Panc1 (cell line): ENCODE results near the gene UBTD2. TPM values are rescaled to one million over a fixed set of nuclear protein-coding genes. Genes with fewer than 3 reads are reported as not detected.

Experiments used
- ATAC-seq: fragments of 200-7000 bp; cut with Tn5 transposase; 2 replicates; pipeline ENCODE4 v1.9.1; 2020; ENCODE audit warnings: mild to moderate bottlenecking, moderate library complexity
- BruUV-seq: library from RNA; stranded (reverse); fragments of 400-500 nt; replicated peaks from 2 replicates; lab custom pipeline; 2021; lab: Mats Ljungman, UMichigan
- CTCF ChIA-PET: fragments of 300-600 bp; sonication (Branson Sonifier 250); formaldehyde crosslinking; loops from one replicate; lab custom pipeline; 2022; ENCODE audit warnings: antibody characterized with exemption; lab: Charles Lee
- POLR2A ChIA-PET: fragments of 300-600 bp; sonication (Branson Sonifier 250); formaldehyde crosslinking; loops from one replicate; lab custom pipeline; 2022; ENCODE audit warnings: antibody characterized with exemption; lab: Charles Lee
- DNase-seq: peaks from one replicate; pipeline ENCODE4 v3.0.0-alpha.2; 2010; ENCODE audit warnings: low read depth, low spot score
- H3K27ac ChIP-seq: 2 replicates; pipeline ENCODE4 v1.5.1; 2011; ENCODE audit warnings: mild to moderate bottlenecking, low read length, inconsistent platforms
- H3K27me3 ChIP-seq: fragments of 200-500 bp; sonication (Bioruptor generic); 2 replicates; pipeline ENCODE4 v1.6.0; 2014; ENCODE audit warnings: low read length, inconsistent platforms; ENCODE audit not compliant: control insufficient read depth, insufficient read depth
- H3K36me3 ChIP-seq: fragments of 200-500 bp; sonication (Bioruptor generic); 2 replicates; pipeline ENCODE4 v1.5.1; 2014; ENCODE audit warnings: inconsistent platforms, mild to moderate bottlenecking, low read length, moderate library complexity; ENCODE audit not compliant: control insufficient read depth, insufficient read depth
- H3K4me1 ChIP-seq: 2 replicates; pipeline ENCODE4 v1.5.1; 2011; ENCODE audit warnings: inconsistent platforms, mild to moderate bottlenecking, low read length, moderate library complexity; ENCODE audit not compliant: control insufficient read depth, insufficient read depth
- H3K4me3 ChIP-seq, 2 experiments: 2 replicates each; pipeline ENCODE4 v1.5.1; 2011 to 2012; ENCODE audit warnings: low read depth in 2 of 2, low read length in 2 of 2, mild to moderate bottlenecking in 2 of 2, inconsistent platforms in 1 of 2, moderate library complexity in 1 of 2
- H3K9me3 ChIP-seq: fragments of 200-500 bp; sonication (Bioruptor generic); 2 replicates; pipeline ENCODE4 v1.5.1; 2014; ENCODE audit warnings: low read depth, mild to moderate bottlenecking, inconsistent platforms, low read length, moderate library complexity; ENCODE audit not compliant: control insufficient read depth, insufficient read depth
- POLR2AphosphoS5 ChIP-seq: IDR thresholded peaks from 2 replicates; pipeline ENCODE4 v1.6.1; 2012; ENCODE audit warnings: mild to moderate bottlenecking, low read depth, low read length, moderate library complexity
- REST ChIP-seq, 2 experiments: IDR thresholded peaks; 2 replicates each; pipeline ENCODE4 v1.6.1; 2011 to 2012; ENCODE audit warnings: low read depth in 2 of 2, control low read depth in 1 of 2, low read length in 1 of 2, mild to moderate bottlenecking in 1 of 2, moderate library complexity in 1 of 2; ENCODE audit not compliant: insufficient read depth in 1 of 2
- SIN3A ChIP-seq: IDR thresholded peaks from 2 replicates; pipeline ENCODE4 v1.6.1; 2012; ENCODE audit warnings: low read depth, mild to moderate bottlenecking, low read length, moderate library complexity, borderline replicate concordance; ENCODE audit not compliant: insufficient read depth
- TCF7L2 ChIP-seq: IDR thresholded peaks from 2 replicates; pipeline ENCODE4 v1.6.1; 2011; ENCODE audit warnings: mild to moderate bottlenecking, low read depth, low read length, inconsistent platforms
- in situ Hi-C: cut with HindIII; loops from 2 replicates; pipeline ENCODE4 v1.10.0; 2016; ENCODE audit warnings: low sequenced_read_pairs, low pct_unique_long_range_greater_than_20kb
- intact Hi-C: fragments of 100-400 bp; cut with micrococcal nuclease; formaldehyde crosslinking; loops from one replicate; pipeline ENCODE4 v1.10.0; 2022; ENCODE audit not compliant: unreplicated experiment
- total RNA-seq: library from RNA; stranded (reverse); gene quantifications from one replicate; pipeline ENCODE4 v1.2.1, GENCODE V29; 2021; ENCODE audit not compliant: unreplicated experiment
- TF ChIP-seq, protein P1 (sequence below): fragments of 450-650 bp; IDR thresholded peaks from 2 replicates; pipeline ENCODE4 v1.5.1; 2017; ENCODE audit warnings: mild to moderate bottlenecking

Gene UBTD2
- total RNA-seq, 1 experiment from 2014 or later = 32.5 TPM

GRCh38 chr5:172302047-172302710 is 18.6 kb upstream of the UBTD2 start:
- no peak for DNase-seq
- intact Hi-C loops (no loop called here), in situ Hi-C loops (no loop called here)
- H3K9me3 ChIP-seq = peaks cover 8% of the 10 kb centered on the region; the same call in 1 of the 2 replicates
- TF ChIP-seq SIN3A (no peak), REST (IDR thresholded peaks at IDR 0.05; ENCODE audit: insufficient read depth in 1 of 2, low read depth in 2 of 2, low read length in 1 of 2) (no peak), TCF7L2 (no peak), POLR2AphosphoS5 (no peak)
- TF ChIP-seq, protein P1, sequence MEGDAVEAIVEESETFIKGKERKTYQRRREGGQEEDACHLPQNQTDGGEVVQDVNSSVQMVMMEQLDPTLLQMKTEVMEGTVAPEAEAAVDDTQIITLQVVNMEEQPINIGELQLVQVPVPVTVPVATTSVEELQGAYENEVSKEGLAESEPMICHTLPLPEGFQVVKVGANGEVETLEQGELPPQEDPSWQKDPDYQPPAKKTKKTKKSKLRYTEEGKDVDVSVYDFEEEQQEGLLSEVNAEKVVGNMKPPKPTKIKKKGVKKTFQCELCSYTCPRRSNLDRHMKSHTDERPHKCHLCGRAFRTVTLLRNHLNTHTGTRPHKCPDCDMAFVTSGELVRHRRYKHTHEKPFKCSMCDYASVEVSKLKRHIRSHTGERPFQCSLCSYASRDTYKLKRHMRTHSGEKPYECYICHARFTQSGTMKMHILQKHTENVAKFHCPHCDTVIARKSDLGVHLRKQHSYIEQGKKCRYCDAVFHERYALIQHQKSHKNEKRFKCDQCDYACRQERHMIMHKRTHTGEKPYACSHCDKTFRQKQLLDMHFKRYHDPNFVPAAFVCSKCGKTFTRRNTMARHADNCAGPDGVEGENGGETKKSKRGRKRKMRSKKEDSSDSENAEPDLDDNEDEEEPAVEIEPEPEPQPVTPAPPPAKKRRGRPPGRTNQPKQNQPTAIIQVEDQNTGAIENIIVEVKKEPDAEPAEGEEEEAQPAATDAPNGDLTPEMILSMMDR = no peak
- H3K27me3 ChIP-seq = no peaks in the 10 kb centered on the region
- H3K4me1 ChIP-seq = peaks cover 21% of the 10 kb centered on the region; the same call in 1 of the 2 replicates
- no peaks in the 10 kb centered on the region for H3K36me3 ChIP-seq
- POLR2A ChIA-PET = no interaction called here
- peak overlapping the region; percentile 32; the same call in 1 of the 2 replicates for H3K27ac ChIP-seq
- no TSS peak for BruUV-seq
- no peak for ATAC-seq
- no peak overlapping the region for H3K4me3 ChIP-seq
- CTCF ChIA-PET = no interaction called here

DNA sequence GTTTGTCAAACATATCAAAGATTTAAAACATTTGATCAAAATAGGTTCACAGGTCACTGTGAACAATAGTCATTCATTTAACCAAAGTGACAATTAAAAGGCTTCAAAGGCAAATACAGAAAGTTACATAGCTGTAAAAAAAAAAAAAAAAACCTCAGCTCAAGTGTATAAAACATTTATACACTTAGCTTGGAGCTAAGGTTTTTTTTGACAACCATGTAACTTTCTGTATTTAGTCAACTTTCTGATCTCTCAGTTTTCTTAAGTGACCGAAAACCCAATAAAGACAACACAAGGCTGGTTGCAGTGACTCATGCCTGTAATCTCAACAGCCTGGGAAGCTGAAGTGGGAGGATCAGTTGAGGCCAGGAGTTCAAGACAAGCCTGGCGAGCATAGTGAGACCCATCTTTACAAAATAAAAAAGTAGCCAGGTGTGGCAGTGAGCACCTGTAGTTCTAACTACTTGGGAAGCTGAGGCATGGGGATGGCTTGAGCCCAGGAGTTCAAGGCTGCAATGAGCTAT is 16.4 kb upstream of the UBTD2 start:
- CTCF ChIA-PET = interaction anchor here (0.6 kb wide), 3 partner anchors 150 to 1966 kb away, joined by 3 to 8 read pairs (median 4); no protein-coding TSS in a partner anchor
- DNase-seq (no peak), ATAC-seq (peak; percentile 69; the same call in 1 of the 2 replicates)
- no TSS peak for BruUV-seq
- intact Hi-C loops (no loop called here), in situ Hi-C loops (no loop called here)
- POLR2A ChIA-PET = interaction anchor here (0.6 kb wide), 1 partner anchor 279 kb away, joined by 3 read pairs; no protein-coding TSS in a partner anchor
- no peaks in the 10 kb centered on the region for H3K27me3 ChIP-seq
- no peaks in the 10 kb centered on the region for H3K9me3 ChIP-seq
- H3K27ac ChIP-seq = peak overlapping the region; percentile 44; the same call in 1 of the 2 replicates
- no peaks in the 10 kb centered on the region for H3K36me3 ChIP-seq
- no peak overlapping the region for H3K4me3 ChIP-seq
- peaks cover 21% of the 10 kb centered on the region; the same call in 1 of the 2 replicates for H3K4me1 ChIP-seq
- no peak for TF ChIP-seq POLR2AphosphoS5
- TF ChIP-seq TCF7L2 = no peak
- TF ChIP-seq, protein P1 = no peak
- no peak for TF ChIP-seq SIN3A
- TF ChIP-seq REST (IDR thresholded peaks at IDR 0.05; ENCODE audit: insufficient read depth in 1 of 2, low read depth in 2 of 2, low read length in 1 of 2) = no peak
